Muscle of leg (tissue), 11 donors: ENCODE measurements around the gene CCNF. TPM values are rescaled to one million over a fixed set of nuclear protein-coding genes. Genes with fewer than 3 reads are reported as not detected.
A peak's percentile ranks its signal among the peaks of the same experiment; 100 is the strongest.

Experiments
- DNase-seq: peaks from one replicate; pipeline ENCODE4 v3.0.0; 2013
- H3K27ac ChIP-seq: one replicate; pipeline ENCODE4 v1.5.1; 2013; ENCODE audit warnings: mild to moderate bottlenecking, low read length, control low read depth
- H3K27me3 ChIP-seq: one replicate; pipeline ENCODE4 v1.6.1; 2013; ENCODE audit warnings: low read length; ENCODE audit not compliant: control insufficient read depth, insufficient read depth
- H3K36me3 ChIP-seq: one replicate; pipeline ENCODE4 v1.6.1; 2013; ENCODE audit warnings: low read length; ENCODE audit not compliant: control insufficient read depth, insufficient read depth
- H3K4me1 ChIP-seq: one replicate; pipeline ENCODE4 v1.6.1; 2013; ENCODE audit warnings: low read length; ENCODE audit not compliant: control insufficient read depth, insufficient read depth
- H3K4me3 ChIP-seq: one replicate; pipeline ENCODE4 v1.5.1; 2013; ENCODE audit warnings: low read length, control low read depth
- H3K9me3 ChIP-seq: replicated peaks from 2 replicates; pipeline ENCODE4 v1.6.1; 2013; ENCODE audit warnings: low read depth, low read length; ENCODE audit not compliant: control insufficient read depth
- WGBS: methylation state at CpG from one replicate; pipeline ENCODE4 v1.1.5; 2013; ENCODE audit warnings: missing lambda C conversion rate; ENCODE audit not compliant: insufficient coverage; 5-methylcytosine and 5-hydroxymethylcytosine counted together
- polyA plus RNA-seq, 8 donors: library from polyadenylated mRNA; unstranded; fragments of 120-200 nt; gene quantifications; one replicate each; pipeline versions ENCODE4 v1.2.1 to v1.2.3, GENCODE V29; 2013; ENCODE audit warnings: inconsistent platforms in 1 of 8, low replicate concordance in 1 of 8; ENCODE audit not compliant: insufficient read length in 8 of 8, insufficient read depth in 1 of 8
- total RNA-seq: library from RNA; stranded (reverse); fragments of 120-200 nt; gene quantifications from one replicate; pipeline ENCODE4 v1.2.4, GENCODE V29; 2013

The CCNF gene
- total and polyA plus RNA-seq, 9 donors: 5.3 to 9.1 (median 8.0) TPM

DNA sequence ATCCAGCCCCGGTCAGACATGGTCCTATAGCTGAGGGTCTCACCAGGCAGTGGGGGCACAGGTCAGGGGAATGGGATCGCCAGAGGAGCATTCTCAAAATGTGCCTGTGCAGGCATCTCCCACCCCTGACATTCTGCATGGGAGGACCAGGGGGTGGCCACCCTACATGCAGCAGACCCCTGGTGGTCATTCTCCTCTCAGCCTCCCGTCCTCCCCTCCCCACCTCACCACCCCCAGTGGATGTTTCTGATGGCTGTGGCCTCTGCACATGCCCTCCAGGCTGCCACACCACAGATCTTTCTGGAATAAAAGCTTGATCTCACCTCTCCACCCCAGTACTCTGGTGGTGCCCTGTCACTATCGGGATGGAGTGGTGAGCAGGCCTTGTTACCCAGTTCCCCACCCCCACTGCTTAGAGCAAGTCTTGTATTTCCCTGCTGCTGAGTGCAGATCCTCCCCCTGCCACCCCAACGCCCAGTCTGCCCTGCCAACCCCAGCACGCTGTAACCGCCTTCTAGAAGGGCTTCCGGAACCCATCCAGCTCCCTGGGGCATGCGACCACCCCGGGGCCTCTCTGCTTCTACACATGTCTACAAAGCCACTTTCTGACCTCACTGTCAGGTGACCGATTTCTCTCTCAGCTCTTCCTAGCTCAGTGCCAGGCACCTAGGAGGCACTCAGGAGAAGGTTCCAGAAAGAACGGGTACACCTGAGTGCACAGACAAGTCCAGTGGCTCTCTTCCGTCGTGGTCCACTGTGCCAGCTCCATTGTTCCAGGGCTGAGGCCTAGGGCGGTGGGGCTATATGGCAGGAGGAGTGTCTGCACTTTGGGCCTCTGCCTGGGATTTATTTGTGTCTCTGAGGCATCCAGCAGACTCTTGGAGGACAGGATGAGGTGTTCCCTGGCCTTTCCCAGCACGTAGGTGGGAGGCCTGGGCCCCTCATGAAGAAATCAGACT lies 55.0 kb downstream of the CCNF start:
- Histone ChIP-seq H3K36me3 (peaks cover 11% of the 10 kb centered on the region), H3K27me3 (no peaks in the 10 kb centered on the region), H3K9me3 (no peaks in the 10 kb centered on the region), H3K27ac (peak overlapping the region; percentile 93), H3K4me1 (peaks cover 69% of the 10 kb centered on the region), H3K4me3 (no peak overlapping the region)
- DNase-seq: peak; percentile 1
- 79% methylated on average over 16 of the region's 16 CpGs for WGBS

DNA sequence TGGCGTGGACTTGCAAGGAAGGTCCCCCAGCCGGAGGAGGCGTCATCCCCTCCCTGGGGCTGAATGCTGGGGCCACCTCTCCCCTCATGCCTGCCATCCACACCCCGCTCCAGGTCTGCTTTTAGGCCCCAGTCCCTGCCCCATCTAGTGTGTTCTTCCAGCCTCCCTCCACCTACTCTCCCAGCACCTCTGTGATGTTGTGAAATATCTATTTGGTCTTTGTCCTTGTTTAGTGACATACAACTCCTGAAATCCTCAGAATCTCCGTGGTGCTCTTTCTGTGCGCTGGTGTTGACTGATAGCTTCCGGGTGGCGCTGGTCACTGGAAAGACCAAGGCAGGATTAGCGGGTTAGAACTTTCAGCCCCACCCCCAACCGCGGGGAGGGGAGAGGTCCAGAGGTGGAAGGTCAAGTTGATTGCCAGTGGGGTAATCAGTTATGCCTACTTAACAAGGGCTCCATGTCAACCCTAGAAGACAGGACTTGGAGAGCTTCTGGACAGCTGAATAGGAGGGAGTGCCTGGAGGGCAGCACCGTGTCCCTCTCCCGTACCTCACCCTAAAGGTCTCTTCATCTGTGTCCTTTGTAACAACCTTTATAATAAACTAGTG lies 55.8 kb downstream of the CCNF start:
- H3K27ac ChIP-seq: no peak overlapping the region
- no peak overlapping the region for H3K4me3 ChIP-seq
- H3K4me1 ChIP-seq: peaks cover 69% of the 10 kb centered on the region
- DNase-seq: no peak
- H3K36me3 ChIP-seq: peaks cover 16% of the 10 kb centered on the region
- H3K9me3 ChIP-seq: no peaks in the 10 kb centered on the region
- no peaks in the 10 kb centered on the region for H3K27me3 ChIP-seq
- WGBS: 66% methylated on average over 5 of the region's 13 CpGs

DNA sequence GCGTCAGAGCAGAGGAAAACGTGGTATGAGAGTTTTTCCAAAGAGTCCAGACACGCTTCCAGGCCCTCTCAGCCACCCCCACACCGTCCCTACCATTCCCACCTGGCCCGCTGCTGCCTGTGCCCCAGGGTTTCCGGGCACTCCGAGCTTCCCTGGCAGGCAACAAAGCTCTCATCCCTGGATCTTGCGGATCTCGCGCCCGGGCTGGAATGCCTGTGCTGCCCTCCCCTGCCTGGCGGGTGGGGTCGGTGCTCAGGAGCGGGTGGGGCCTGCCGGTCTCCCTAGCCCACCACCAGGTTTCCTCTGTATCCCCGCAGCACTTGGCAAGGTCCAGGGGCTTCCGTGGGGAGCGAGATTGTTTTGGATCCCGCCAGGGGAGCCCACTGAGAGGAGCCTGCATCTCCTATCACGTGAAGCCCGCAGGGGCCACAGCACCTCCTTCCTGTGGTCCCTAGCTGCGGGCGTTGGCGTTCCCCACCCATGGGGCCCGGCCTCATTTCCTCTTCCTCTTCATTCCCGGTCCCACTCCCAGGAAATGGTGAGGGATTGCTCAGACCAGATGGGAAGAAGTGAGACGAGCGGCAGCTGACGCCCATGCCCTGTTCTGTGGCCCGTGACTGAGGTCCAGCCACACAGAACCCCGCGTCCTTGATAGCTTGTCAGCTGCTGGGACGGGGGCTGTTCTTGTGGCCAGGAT lies 56.7 kb downstream of the CCNF start:
- no peaks in the 10 kb centered on the region for H3K27me3 ChIP-seq
- peaks cover 18% of the 10 kb centered on the region for H3K36me3 ChIP-seq
- H3K4me3 ChIP-seq: no peak overlapping the region
- peaks cover 68% of the 10 kb centered on the region for H3K4me1 ChIP-seq
- H3K9me3 ChIP-seq: no peaks in the 10 kb centered on the region
- H3K27ac ChIP-seq: no peak overlapping the region
- DNase-seq: no peak
- 79% methylated on average over 28 of the region's 33 CpGs for WGBS

DNA sequence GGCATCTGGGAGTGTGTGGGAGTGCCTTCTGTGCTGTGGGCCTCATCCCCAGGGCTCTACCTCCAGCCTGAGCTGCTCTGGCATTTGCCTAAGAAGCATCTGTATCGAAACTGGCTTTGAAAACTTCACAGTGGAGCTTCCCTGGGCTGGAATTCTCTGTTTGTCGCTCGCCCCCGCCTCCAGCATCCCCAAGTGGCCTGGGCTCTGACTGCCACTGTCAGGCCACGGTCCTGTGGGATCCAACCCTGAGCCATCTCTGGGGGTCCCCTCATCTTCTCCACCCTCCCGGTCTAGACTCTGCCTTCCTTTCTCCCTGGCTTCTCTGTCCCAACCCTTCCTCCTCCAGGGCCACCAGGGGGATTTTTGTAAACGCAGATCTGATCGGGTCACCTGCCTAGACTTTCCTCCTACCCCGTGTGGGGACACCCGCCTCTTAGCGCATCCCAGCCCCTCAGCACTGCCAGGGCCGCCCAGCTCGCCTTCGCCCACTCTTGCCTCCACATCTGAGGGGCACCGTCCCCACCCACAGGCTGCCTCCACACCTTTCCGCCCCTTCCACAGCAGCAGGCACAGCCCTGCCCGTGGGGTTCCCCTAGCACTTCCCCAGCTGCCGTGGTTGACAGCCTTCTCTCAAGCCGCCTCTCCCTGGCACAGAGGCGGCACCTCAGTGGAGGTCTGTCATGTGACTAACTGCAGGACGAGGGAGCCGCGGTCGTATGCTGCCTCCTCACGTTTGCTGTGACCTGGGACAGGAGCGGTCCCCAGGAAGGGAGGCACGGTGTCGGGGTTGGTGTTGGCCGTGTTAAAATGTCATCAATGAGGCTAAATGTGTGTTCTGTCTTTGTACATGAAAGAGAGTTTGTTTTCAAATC lies 57.6 kb downstream of the CCNF start:
- Histone ChIP-seq H3K4me1 (peaks cover 58% of the 10 kb centered on the region), H3K4me3 (no peak overlapping the region), H3K27me3 (no peaks in the 10 kb centered on the region), H3K9me3 (no peaks in the 10 kb centered on the region), H3K27ac (peak overlapping the region; percentile 20), H3K36me3 (peaks cover 18% of the 10 kb centered on the region)
- DNase-seq: peak; percentile 48
- 46% methylated on average over 28 of the region's 29 CpGs for WGBS

DNA sequence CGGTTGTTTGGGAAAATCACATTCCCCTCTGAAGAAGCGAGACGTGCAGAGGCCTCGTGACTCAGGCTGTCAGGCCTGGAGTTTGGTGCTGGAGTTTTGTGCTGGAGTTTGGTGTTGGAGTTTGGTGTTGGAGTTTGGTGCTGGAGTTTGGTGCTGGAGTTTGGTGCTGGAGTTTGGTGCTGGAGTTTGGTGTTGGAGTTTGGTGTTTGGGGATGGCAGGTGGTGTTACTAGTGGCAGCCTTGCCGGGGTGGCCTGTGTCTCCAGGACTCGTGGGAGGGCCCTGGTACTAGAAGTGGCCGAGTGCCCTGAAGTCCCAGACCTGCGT lies 58.2 kb downstream of the CCNF start:
- Histone ChIP-seq H3K36me3 (peaks cover 18% of the 10 kb centered on the region), H3K9me3 (no peaks in the 10 kb centered on the region), H3K4me1 (peaks cover 52% of the 10 kb centered on the region), H3K27me3 (no peaks in the 10 kb centered on the region), H3K4me3 (no peak overlapping the region), H3K27ac (peak overlapping the region; percentile 21)
- no peak for DNase-seq
- 45% methylated on average over 8 of the region's 8 CpGs for WGBS

DNA sequence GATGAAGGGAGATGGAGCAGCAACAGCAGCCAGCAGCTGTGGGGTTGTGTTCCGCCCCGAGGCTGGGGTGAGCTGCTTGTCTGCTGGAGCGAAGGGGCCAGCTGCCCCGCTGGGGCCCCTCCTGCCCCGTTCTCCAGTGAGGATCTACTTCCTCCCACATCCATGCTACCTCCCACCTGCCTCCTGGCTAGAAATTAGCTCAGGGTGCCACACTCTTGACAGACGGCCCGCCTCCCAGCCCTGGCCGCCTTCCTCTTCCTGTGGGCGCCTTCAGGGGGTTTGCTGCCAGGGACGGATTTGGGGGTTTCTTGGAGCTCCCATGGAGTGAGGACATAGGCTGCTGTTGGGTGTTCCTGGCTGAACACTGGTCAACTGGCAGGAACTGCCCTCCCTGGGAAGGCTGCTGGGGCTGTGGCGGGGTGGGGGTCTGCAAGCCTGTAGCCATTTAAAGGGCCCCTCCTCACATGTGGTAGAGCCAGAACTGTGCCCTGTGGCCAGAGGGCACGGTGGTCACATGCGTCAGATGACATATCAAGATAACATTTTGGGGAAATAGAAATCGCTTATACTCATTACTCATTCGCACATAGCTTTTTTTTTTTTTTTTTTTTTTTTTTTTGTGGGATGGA lies 58.8 kb downstream of the CCNF start:
- no peak for DNase-seq

DNA sequence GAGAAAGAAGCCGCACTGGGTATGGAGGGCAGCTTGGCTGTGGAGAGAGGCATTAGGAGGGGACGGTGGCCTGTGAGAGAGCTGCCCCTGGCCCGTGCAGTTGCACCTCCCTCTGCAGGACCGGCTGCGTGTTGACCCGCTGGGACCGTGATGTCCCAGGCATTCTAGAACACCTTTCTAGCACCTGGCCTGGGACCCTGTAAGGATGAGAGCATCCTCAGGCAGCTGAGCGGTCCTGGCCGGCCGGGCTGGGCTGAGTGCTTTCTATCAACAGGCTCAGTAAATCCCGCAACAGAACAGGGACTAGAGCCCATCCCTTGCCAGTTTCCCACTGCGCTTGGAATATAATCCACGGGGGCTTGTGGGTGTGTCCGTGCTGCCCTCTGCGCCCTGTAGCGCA lies 60.3 kb downstream of the CCNF start:
- H3K27ac ChIP-seq: no peak overlapping the region
- no peak overlapping the region for H3K4me3 ChIP-seq
- no peak for DNase-seq
- no peaks in the 10 kb centered on the region for H3K9me3 ChIP-seq
- H3K4me1 ChIP-seq: peaks cover 31% of the 10 kb centered on the region
- no peaks in the 10 kb centered on the region for H3K27me3 ChIP-seq
- WGBS: 83% methylated on average over 11 of the region's 16 CpGs
- H3K36me3 ChIP-seq: peaks cover 25% of the 10 kb centered on the region

More for the DNA sequence above, 58.8 kb downstream of the CCNF start:
- Histone ChIP-seq H3K36me3 (peaks cover 18% of the 10 kb centered on the region), H3K27ac (peak overlapping the region; percentile 44), H3K9me3 (no peaks in the 10 kb centered on the region), H3K27me3 (no peaks in the 10 kb centered on the region), H3K4me3 (no peak overlapping the region), H3K4me1 (peaks cover 47% of the 10 kb centered on the region)
- WGBS: 35% methylated on average over 8 of the region's 15 CpGs

DNA sequence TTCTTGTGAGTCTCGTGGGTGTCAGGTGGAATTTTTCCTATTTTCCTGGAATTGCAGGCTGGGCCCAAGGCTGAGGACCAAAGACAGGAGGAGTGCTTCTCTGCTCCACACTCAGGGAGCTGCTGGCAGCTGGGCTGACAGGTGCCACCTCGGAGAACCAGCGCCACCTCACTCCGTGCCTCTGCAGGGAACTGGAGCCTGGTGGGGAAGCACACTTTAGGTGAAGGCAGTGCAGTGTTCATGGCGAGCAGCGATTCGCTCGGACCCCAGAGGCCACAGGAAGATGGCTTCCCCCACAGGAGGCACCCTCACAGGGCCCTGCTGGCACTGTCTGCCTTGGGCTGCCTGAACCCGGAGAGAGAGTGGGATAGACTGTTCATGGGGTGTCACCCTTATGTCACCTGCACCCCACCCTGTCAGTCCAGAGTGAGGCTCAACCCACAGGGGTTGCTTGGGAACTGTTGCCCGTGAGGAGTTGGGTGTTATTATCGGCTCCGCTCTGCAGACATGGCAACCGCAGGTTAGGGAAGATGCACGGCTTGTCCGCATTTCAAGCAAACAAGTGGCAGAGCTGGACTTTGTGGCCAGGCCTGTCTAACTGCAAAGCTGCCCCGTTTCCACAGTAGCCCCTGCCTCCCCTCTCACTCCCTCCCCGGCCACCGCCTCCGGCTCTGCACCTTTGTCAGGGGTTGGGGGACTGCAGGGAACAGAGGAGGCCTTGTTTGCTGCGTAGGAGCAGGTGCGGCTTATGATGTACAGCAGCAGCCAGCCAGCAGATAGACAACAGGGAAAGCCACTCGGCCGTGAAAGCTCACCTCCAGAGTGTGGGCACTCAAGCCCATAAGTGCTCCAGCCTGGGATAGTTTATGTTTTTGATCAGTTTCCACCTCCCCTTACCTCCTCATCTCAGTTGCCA lies 61.2 kb downstream of the CCNF start:
- DNase-seq: no peak
- Histone ChIP-seq H3K27ac (no peak overlapping the region), H3K36me3 (peaks cover 20% of the 10 kb centered on the region), H3K27me3 (no peaks in the 10 kb centered on the region), H3K9me3 (no peaks in the 10 kb centered on the region), H3K4me1 (peaks cover 25% of the 10 kb centered on the region), H3K4me3 (no peak overlapping the region)
- 93% methylated on average over 6 of the region's 23 CpGs for WGBS

DNA sequence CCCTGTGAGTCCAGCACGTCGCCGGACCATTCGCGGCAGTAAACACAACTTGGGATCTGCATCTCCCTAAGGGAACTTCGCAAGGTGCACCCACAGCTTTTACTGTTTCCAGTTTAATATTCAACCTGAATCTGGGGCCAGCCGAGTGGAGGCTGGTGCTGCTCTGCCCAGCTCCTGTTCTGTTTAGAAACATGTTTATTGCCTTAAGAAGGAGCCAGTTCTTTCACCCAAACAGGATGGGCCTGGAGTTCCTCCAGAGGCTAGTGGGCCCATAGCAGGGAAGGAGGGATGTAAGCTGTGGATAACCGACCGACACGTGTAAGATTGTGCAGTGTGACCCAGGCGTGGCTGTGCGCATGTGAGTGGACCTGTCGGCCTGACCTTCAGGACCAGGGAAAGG lies 63.0 kb downstream of the CCNF start:
- Histone ChIP-seq H3K4me3 (no peak overlapping the region), H3K9me3 (no peaks in the 10 kb centered on the region), H3K27me3 (no peaks in the 10 kb centered on the region), H3K4me1 (peaks cover 15% of the 10 kb centered on the region), H3K36me3 (peaks cover 30% of the 10 kb centered on the region), H3K27ac (no peak overlapping the region)
- WGBS: 90% methylated on average over 10 of the region's 13 CpGs
- DNase-seq: no peak
